Stimulated activated CD4-positive, alpha-beta T cell treated with anti-CD3 and anti-CD28 coated beads, Interleukin-12 subunit alpha, Interleukin-12 subunit beta, amount 100 ng/mL, for 48 hours (primary cell): ENCODE measurements around the gene THOC5.
"Not testable (repeated sequence)": the region's sequence is repeated elsewhere in the genome, so short reads cannot be mapped to it uniquely, and the experiment has no call there.

Experiments
- DNase-seq, 3 donors: peaks; one replicate each; pipeline ENCODE4 v3.0.0-alpha.2; 2020; ENCODE audit warnings: low read depth in 2 of 3, low spot score in 1 of 3

Gene THOC5

DNA sequence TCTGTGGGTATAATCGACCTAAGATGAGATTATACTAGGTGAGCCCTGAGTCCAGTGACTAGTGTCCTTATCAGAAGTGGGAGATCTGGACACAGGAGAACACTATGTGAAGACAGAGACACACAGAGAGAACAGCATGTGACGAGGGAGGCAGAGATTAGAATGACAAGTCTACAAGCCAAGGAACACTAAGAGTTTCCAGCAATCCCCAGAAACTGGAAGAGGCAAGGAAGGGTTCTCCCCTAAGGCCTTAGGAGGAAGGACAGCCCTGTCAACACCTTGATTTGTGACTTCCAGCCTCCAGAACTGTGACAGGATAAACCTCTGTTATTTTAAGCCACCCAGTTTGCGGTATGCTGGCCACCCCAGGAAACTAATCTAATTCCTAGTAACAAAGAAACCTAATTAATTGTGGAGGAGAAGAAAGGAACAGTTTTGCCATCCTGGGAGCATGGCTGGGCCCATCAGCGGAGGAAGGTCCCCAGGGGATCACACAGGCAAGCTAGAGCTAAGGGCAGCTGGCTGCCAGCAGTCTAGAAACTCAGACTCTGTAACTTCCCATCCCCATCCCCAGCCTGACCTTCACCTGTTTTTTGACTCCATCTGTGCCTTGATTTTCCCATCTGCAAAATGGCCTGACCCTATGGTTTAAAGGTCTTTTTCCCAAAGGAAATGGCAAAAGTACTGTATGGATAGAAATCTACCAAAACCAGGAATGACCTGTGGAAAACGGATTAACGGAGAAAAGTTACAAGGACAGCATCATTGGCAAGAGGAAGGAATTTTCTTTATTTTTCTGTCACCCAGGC, 10.3 kb upstream of the THOC5 start:
- no peak for DNase-seq

DNA sequence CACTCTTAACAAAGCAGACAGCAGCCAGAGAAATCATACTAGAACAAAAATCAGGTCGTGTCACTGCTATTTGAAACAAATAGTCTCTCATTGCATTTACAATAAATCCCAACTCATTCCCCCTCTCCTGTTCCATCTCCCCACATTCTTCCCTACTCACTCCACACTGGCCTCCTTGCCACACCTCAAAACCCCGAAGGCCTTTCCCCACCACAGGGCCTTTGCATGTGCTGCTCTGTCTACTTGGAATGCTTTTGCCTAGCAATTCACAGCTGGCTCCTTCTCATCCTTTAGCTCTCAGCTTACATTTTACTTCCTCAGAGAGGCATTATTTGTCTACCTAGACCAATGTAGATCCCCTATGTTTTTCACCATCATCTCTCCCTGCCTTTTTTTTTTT, 6.3 kb upstream of the THOC5 start:
- DNase-seq = no peak

DNA sequence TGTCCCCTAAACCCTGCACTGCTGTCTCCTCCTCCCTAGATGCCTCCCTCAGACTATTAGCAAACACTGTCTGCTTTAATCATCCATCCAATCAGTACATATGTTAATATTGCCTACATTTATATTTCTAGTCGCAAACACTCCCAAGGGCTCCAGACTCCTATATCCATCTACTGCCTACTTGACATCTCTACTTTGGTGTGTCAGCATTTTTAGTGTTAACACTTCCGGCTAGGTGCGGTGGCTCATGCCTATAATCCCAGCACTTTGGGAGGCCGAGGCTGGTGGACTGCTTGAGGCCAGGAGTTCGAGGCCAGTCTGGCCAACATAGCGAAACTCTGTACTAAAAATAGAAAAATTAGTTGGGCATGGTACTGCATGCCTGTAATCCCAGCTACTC, 5.5 kb upstream of the THOC5 start:
- no peak for DNase-seq

DNA sequence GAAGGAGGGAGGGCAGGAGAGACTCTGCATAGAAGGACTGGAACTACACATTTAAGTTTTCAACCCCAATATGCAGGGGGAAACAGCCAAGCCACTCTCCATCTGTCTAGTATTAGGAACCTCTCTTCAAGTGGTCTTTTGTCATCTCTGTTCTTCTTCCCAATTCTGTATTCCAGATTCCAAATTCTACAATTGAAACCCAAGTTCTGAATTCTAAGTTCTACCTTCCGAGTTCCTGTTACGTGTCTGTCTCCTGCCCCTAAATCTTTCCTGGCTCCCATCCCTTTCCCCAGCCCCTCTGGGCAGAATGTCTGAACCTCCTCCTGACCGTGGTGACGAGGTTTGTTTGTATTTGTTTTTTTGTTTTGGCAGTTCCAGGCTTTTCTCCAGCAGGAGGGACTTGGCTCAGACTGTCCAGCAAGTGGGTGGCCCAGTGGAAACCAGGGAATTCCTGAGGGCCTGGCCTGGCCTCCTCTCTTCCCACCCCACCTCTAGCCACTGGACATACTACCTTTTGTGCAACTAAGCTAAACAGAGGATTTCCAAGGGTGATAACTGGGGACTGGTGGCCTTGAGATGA, 1.6 kb upstream of the THOC5 start:
- DNase-seq = no peak

GRCh38 chr22:29552357-29552756, 1.2 kb downstream of the THOC5 start:
- not testable (repeated sequence) for DNase-seq

GRCh38 chr22:29550005-29550404, 3.6 kb downstream of the THOC5 start:
- DNase-seq = no peak

GRCh38 chr22:29545045-29545444, 8.5 kb downstream of the THOC5 start:
- not testable (repeated sequence) for DNase-seq

GRCh38 chr22:29541845-29542244, 11.7 kb downstream of the THOC5 start:
- no peak for DNase-seq

DNA sequence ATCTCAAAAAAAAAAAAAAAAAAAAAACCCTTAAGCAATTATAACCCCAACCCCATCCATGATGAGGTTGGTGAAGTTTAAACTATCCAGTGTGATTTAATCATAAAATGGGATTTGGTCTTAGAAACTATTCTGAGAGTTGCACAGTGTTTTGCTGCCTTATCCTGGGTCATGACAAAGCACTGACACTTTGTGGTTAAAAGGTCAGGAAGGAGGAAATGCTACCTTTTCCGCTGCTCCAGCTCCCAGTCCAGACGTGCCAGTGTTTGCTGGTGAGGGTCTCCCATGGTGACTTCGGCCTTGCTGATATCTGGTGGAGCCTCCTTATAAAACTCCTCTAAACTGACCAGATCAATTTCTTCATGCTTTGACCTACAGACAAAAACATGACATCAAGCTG, 14.5 kb downstream of the THOC5 start:
- no peak for DNase-seq

DNA sequence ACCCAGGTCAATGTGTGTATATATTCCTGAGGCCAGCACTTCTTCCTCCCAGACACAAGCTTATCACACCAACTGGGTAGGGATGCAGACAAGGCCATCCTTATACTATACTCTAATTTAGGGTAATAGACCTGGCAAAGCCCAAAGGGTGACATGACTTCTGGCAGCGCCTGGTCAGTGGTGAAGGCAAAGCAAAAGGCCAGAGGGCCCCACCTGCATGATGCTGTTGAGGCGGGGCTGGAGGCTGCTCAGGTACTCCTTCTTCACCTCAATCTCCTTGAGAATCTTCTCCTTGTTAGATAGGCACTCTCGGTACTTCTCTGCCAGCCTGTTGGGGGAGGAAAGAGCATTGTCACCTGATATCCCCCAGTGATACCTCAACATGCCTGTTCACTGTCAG, 17.1 kb downstream of the THOC5 start:
- DNase-seq = no peak

DNA sequence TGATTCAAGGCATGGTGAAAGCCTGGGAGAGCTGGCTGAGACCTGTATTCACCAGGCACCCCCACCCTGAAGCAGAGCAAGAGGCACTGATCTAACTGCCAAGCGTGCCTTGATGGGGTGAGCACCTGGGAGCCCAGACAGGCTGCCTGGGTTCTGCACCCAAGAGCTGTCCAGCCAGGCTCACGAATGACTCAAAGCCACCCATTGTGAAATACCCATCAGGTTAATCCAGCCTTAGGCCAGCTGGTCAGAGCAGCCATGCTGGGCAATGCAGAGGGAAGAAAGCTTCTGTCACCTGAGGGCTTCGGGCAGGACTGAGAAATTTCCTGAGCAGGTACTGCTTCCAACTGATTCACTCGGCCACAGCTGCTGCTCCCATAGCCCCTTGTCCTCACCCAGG, 22.1 kb downstream of the THOC5 start:
- DNase-seq = no peak

- DNase-seq = no peak
Measured at GRCh38 chr22:29530716-29531115, 22.8 kb downstream of the THOC5 start.

GRCh38 chr22:29528144-29528543, 25.4 kb downstream of the THOC5 start:
- DNase-seq = no peak

- no peak for DNase-seq
Measured at GRCh38 chr22:29524442-29525191, 28.9 kb downstream of the THOC5 start.

- no peak for DNase-seq
Measured at GRCh38 chr22:29523761-29524160, 29.8 kb downstream of the THOC5 start.

DNA sequence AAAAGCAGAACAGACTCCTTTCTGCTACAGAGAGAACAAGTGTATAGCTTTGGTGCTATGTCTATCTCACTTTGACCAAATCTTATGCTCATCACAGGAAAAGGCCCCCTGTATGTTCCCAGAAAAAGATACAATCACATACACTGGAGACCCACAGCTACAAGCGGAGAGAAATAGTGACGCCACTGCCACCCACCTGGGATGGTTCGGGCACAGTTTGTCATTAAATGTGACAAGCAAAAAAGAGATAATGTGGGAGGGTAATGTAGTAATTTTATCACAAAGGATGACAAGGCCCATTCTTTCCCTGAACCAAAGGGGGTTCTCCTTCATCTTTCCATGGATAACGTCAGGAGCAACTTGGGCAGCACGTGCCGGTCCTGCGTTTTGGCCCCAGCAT, 32.0 kb downstream of the THOC5 start:
- DNase-seq = no peak

GRCh38 chr22:29520851-29521250, 32.7 kb downstream of the THOC5 start:
- no peak for DNase-seq

- no peak for DNase-seq
Measured at GRCh38 chr22:29519996-29520395, 33.6 kb downstream of the THOC5 start.

DNA sequence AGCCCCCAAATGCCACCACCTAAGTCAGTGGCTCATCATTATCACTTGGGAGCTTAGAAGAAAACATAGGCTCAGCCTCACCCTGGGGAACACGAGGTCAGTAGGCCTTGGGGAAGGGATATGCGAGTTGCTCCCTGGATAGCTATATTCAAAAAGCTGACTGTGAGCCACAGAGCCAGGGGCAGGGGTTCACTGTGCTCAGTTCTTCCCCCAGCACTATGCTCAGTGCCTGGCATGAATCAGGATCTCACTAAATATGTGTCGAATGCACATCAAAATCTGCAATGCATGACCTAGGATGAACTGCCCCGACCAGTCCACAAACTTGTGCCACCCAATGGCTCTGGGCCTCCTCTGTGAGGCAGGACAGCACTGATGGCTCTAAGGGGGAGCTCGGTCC, 35.1 kb downstream of the THOC5 start:
- DNase-seq = no peak

DNA sequence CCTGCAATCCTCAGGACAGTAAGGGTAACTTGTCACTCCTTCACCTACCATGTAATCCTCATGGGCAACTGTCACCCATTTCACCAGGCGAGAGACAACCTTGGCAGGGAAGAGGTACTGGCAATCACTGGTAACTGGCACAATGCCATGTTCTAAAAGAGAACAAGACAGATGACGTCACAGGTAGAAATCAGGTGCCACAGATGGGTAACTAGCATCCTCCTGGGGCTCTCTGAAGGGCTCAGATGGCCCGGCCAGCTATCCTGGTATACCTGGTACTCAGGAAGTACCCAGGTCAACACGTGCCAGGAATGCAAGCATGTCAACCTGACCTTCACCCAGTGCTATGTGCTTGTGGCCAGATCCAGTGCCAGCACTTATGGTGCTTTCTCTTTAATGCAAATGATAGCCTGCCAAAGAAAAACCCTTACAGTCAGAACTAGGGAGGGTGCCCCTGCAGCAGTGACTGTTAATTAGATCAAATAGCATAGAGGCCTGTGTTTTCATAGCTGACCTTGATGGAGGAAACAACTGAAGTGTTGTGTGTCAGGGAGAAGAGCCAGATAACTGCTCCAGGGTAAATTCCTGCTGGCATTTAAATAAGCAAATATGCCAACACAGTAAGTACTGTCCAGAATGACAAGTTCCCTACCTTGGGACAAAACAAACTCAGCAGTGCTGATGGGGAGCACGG, 36.2 kb downstream of the THOC5 start:
- no peak for DNase-seq

DNA sequence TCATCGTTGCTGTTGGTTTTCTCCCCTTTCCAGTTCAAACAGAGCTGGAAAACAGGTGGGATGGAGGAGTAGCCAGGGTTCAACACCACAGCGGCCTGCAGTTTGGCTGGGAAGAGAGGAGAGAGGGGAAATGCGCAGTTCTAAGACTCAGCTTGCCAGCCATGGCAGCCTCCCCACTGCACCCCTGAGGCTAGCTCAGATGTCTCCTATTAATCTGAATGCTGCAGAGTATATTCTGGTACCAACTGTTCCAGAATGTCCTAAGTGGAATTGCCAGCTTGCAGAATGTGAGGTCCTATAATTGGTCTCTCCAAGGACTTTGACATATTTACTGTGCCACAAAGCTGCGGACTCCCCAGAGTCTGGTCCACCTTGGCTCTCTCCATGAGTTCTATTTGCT, 41.5 kb downstream of the THOC5 start:
- DNase-seq = no peak
